ENCODE measurements around the gene AUTS2. TPM values are rescaled to one million over a fixed set of nuclear protein-coding genes. Genes with fewer than 3 reads are reported as not detected.

Gene AUTS2
- total RNA-seq, 2 donors from 2014 or later = 8.6 TPM

GRCh38 chr7:70837589-70837988 lies 1239.3 kb downstream of the AUTS2 start:
- Histone ChIP-seq H3K27me3 (no peaks in the 10 kb centered on the region), H3K4me3 (no peak overlapping the region), H3K4me1 (no peaks in the 10 kb centered on the region), H3K9me3 (peaks cover 0 to 6% of the 10 kb centered on the region in 2 donors), H3K27ac (no peak overlapping the region), H3K36me3 (no peaks in the 10 kb centered on the region)
- no peak for TF ChIP-seq CTCF (IDR thresholded peaks at IDR 0.05)
- DNase-seq (ENCODE audit: low spot score) = no peak

- Histone ChIP-seq H3K27me3 (no peaks in the 10 kb centered on the region), H3K36me3 (no peaks in the 10 kb centered on the region), H3K27ac (no peak overlapping the region), H3K4me3 (no peak overlapping the region), H3K4me1 (no peaks in the 10 kb centered on the region), H3K9me3 (peaks cover 0 to 10% of the 10 kb centered on the region in 2 donors)
- no peak for TF ChIP-seq CTCF (IDR thresholded peaks at IDR 0.05)
- no peak for DNase-seq (ENCODE audit: low spot score)
These were observed 1240.1 kb downstream of the AUTS2 start for GRCh38 chr7:70838292-70838907.

All from right atrium auricular region (tissue), 2 donors.